HepG2 (cell line): ENCODE measurements around the gene EPN2.

Experiments used
- CBFB ChIP-seq: sonication (generic); formaldehyde crosslinking; IDR thresholded peaks from 2 replicates; pipeline ENCODE4 v1.4.0; 2020; ENCODE audit warnings: missing genetic modification reagents
- CTCF ChIP-seq: sonication (generic); formaldehyde crosslinking; IDR thresholded peaks from 2 replicates; pipeline ENCODE4 v1.5.0; 2020; ENCODE audit warnings: mild to moderate bottlenecking, missing genetic modification reagents, moderate library complexity
- ERF ChIP-seq: IDR thresholded peaks from 2 replicates; pipeline ENCODE4 v1.6.1; 2018; ENCODE audit warnings: missing biosample characterization, missing genetic modification reagents
- KDM1A ChIP-seq: IDR thresholded peaks from 2 replicates; pipeline ENCODE4 v1.6.1; 2016; ENCODE audit warnings: missing compliant biosample characterization
- MAX ChIP-seq: IDR thresholded peaks from 2 replicates; pipeline ENCODE4 v1.6.1; 2012; ENCODE audit warnings: inconsistent platforms
- MED1 ChIP-seq: sonication (generic); formaldehyde crosslinking; IDR thresholded peaks from 2 replicates; pipeline ENCODE4 v1.4.0; 2020; ENCODE audit warnings: missing genetic modification reagents
- MED8 ChIP-seq: sonication (generic); formaldehyde crosslinking; IDR thresholded peaks from 2 replicates; pipeline ENCODE4 v1.8.1; 2023; ENCODE audit warnings: mild to moderate bottlenecking, missing genetic modification reagents; ENCODE audit not compliant: insufficient replicate concordance
- RBFOX2 ChIP-seq: fragments of 200-400 bp; formaldehyde crosslinking; IDR thresholded peaks from 2 replicates; pipeline ENCODE4 v1.6.1; 2017; ENCODE audit warnings: low read depth, mild to moderate bottlenecking, low read length
- TOPORS ChIP-seq: sonication (generic); formaldehyde crosslinking; IDR thresholded peaks from 2 replicates; pipeline ENCODE4 v1.8.0; 2023; ENCODE audit warnings: mild to moderate bottlenecking, missing genetic modification reagents
- ZFP36 ChIP-seq: fragments of 150-350 bp; IDR thresholded peaks from 2 replicates; pipeline ENCODE4 v1.6.1; 2018; ENCODE audit warnings: borderline replicate concordance, low read length, low read depth; ENCODE audit not compliant: partially characterized antibody
- ZNF263 ChIP-seq: sonication (generic); formaldehyde crosslinking; IDR thresholded peaks from 2 replicates; pipeline ENCODE4 v1.4.0; 2020; ENCODE audit warnings: missing genetic modification reagents
- ZNF329 ChIP-seq: sonication (generic); formaldehyde crosslinking; IDR thresholded peaks from 2 replicates; pipeline ENCODE4 v1.9.0; 2021; ENCODE audit warnings: low read depth, mild to moderate bottlenecking, missing genetic modification reagents

- TF ChIP-seq MED8 (CRISPR knock-in tag) (no peak), CTCF (CRISPR knock-in tag) (no peak), MED1 (CRISPR knock-in tag) (no peak), MAX (no peak), RBFOX2 (no peak), ZFP36 (no peak), CBFB (no peak), ZNF263 (CRISPR knock-in tag) (no peak), KDM1A (CRISPR knock-in tag) (no peak), TOPORS (CRISPR knock-in tag) (no peak), ERF (no peak), ZNF329 (CRISPR knock-in tag) (no peak)
Observed at GRCh38 chr17:19334331-19334730, 97.2 kb downstream of the EPN2 start.
